ENCODE data around the gene PRKG1. TPM values are rescaled to one million over a fixed set of nuclear protein-coding genes. Genes with fewer than 3 reads are reported as not detected.

PRKG1 gene
- polyA plus RNA-seq, 1 donor (not counting 4 experiments of a cell fraction or from before 2014, with no cell fraction given) = 0.24 TPM

DNA sequence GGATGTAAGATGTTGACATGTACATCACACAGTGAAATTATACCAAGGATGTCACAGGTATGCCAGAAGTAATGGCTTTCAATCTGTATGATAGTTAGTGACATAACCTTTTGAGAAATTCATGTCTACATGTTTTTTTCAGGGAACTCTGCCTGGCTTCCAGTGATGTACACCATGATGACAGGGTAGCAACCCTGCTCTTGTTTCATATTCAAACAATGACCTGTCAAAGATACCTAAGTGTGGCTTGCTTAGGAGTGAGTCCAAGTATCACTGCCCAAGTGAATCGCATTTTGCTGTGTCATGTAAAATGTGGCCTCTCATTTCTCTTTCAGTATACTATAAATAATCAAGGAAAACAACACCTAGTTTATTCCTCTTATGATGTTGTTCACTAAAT, 1033.9 kb downstream of the PRKG1 start:
- FAIRE-seq (no peak), DNase-seq (ENCODE audit: low read depth, low spot score) (no peak)
- H3K9me1 ChIP-seq (ENCODE audit: control insufficient read depth, extremely low read depth, insufficient read depth, low read length) = no peaks in the 10 kb centered on the region
- no peaks in the 10 kb centered on the region for H3K36me3 ChIP-seq (ENCODE audit: control insufficient read depth in 2 of 2, extremely low read depth in 1 of 2, insufficient read depth in 2 of 2, low read length in 2 of 2)
- no peaks in the 10 kb centered on the region for H3K9me3 ChIP-seq (ENCODE audit: control insufficient read depth, low read depth, low read length)
- H3K27me3 ChIP-seq (ENCODE audit: control insufficient read depth, extremely low read depth, insufficient read depth, low read length) = no peaks in the 10 kb centered on the region
- dilution Hi-C loops (cut with MboI; ENCODE audit: extremely low pct_ligation_motif_present, low sequenced_read_pairs) = no loop called here
- H3K27ac ChIP-seq (ENCODE audit: control insufficient read depth, insufficient read depth, low read length) = no peak overlapping the region
- H4K20me1 ChIP-seq (ENCODE audit: control insufficient read depth, extremely low read depth, insufficient read depth, low read length) = no peaks in the 10 kb centered on the region
- no peaks in the 10 kb centered on the region for H3K79me2 ChIP-seq (ENCODE audit: control insufficient read depth, insufficient read depth, low read length)
- H2AFZ ChIP-seq (ENCODE audit: control insufficient read depth, low read length) = no peak overlapping the region
- no peaks in the 10 kb centered on the region for H3K4me1 ChIP-seq (ENCODE audit: control insufficient read depth, extremely low read depth, insufficient read depth, low read length)
- H3K9ac ChIP-seq (ENCODE audit: control insufficient read depth, extremely low read depth, insufficient read depth, low read length) = no peak overlapping the region
- TF ChIP-seq, protein P1, sequence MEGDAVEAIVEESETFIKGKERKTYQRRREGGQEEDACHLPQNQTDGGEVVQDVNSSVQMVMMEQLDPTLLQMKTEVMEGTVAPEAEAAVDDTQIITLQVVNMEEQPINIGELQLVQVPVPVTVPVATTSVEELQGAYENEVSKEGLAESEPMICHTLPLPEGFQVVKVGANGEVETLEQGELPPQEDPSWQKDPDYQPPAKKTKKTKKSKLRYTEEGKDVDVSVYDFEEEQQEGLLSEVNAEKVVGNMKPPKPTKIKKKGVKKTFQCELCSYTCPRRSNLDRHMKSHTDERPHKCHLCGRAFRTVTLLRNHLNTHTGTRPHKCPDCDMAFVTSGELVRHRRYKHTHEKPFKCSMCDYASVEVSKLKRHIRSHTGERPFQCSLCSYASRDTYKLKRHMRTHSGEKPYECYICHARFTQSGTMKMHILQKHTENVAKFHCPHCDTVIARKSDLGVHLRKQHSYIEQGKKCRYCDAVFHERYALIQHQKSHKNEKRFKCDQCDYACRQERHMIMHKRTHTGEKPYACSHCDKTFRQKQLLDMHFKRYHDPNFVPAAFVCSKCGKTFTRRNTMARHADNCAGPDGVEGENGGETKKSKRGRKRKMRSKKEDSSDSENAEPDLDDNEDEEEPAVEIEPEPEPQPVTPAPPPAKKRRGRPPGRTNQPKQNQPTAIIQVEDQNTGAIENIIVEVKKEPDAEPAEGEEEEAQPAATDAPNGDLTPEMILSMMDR (optimal IDR thresholded peaks at IDR 0.05 in 1 of 3, IDR thresholded peaks at IDR 0.05 in 1 of 3, conservative IDR thresholded peaks at IDR 0.05 in 1 of 3; ENCODE audit: extremely low read depth in 1 of 3, insufficient read depth in 2 of 3, low read length in 3 of 3) = no peak
- no peak for TF ChIP-seq EZH2 (IDR thresholded peaks at IDR 0.05; ENCODE audit: low read length)
- H3K4me3 ChIP-seq (ENCODE audit: control insufficient read depth in 2 of 3, extremely low read depth in 1 of 3, insufficient read depth in 2 of 3, low read depth in 1 of 3, low read length in 3 of 3) = no peak overlapping the region
- no peak overlapping the region for H3K4me2 ChIP-seq (ENCODE audit: control insufficient read depth, extremely low read depth, insufficient read depth, low read depth, low read length)

DNA sequence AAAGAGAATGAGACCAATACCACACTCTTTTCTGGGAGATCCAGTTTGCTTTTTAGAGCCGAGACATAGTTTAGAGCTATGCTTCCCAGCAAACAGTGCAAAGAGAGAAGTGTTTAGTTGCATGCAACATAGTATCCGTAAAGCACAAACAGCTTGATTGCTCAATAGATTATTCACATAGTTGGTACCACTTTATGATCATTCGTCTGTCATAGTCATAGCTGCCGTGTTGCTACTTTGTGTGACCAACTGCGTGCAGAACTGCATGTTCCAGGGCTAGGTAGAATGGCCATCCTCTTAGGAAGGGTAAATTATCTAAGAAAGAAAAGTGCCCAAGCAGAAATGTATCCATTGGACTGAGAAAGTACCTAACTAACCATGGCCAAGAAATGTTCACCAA, 1036.3 kb downstream of the PRKG1 start:
- Histone ChIP-seq H3K4me1 (ENCODE audit: control insufficient read depth, extremely low read depth, insufficient read depth, low read length) (no peaks in the 10 kb centered on the region), H3K9me3 (ENCODE audit: control insufficient read depth, low read depth, low read length) (no peaks in the 10 kb centered on the region), H3K27ac (ENCODE audit: control insufficient read depth, insufficient read depth, low read length) (no peak overlapping the region), H3K79me2 (ENCODE audit: control insufficient read depth, insufficient read depth, low read length) (no peaks in the 10 kb centered on the region), H3K4me2 (ENCODE audit: control insufficient read depth, extremely low read depth, insufficient read depth, low read depth, low read length) (no peak overlapping the region), H3K4me3 (ENCODE audit: control insufficient read depth in 2 of 3, extremely low read depth in 1 of 3, insufficient read depth in 2 of 3, low read depth in 1 of 3, low read length in 3 of 3) (no peak overlapping the region), H3K9me1 (ENCODE audit: control insufficient read depth, extremely low read depth, insufficient read depth, low read length) (no peaks in the 10 kb centered on the region), H4K20me1 (ENCODE audit: control insufficient read depth, extremely low read depth, insufficient read depth, low read length) (no peaks in the 10 kb centered on the region), H3K9ac (ENCODE audit: control insufficient read depth, extremely low read depth, insufficient read depth, low read length) (no peak overlapping the region), H3K36me3 (ENCODE audit: control insufficient read depth in 2 of 2, extremely low read depth in 1 of 2, insufficient read depth in 2 of 2, low read length in 2 of 2) (no peaks in the 10 kb centered on the region), H3K27me3 (ENCODE audit: control insufficient read depth, extremely low read depth, insufficient read depth, low read length) (no peaks in the 10 kb centered on the region), H2AFZ (ENCODE audit: control insufficient read depth, low read length) (no peak overlapping the region)
- FAIRE-seq (no peak), DNase-seq (ENCODE audit: low read depth, low spot score) (no peak)
- dilution Hi-C loops (cut with MboI; ENCODE audit: extremely low pct_ligation_motif_present, low sequenced_read_pairs) = no loop called here
- no peak for TF ChIP-seq EZH2 (IDR thresholded peaks at IDR 0.05; ENCODE audit: low read length)
- TF ChIP-seq, protein P1 (optimal IDR thresholded peaks at IDR 0.05 in 1 of 3, IDR thresholded peaks at IDR 0.05 in 1 of 3, conservative IDR thresholded peaks at IDR 0.05 in 1 of 3; ENCODE audit: extremely low read depth in 1 of 3, insufficient read depth in 2 of 3, low read length in 3 of 3) = no peak

Data from keratinocyte (primary cell).